ENCODE data around the gene HHAT.

Gene HHAT

DNA sequence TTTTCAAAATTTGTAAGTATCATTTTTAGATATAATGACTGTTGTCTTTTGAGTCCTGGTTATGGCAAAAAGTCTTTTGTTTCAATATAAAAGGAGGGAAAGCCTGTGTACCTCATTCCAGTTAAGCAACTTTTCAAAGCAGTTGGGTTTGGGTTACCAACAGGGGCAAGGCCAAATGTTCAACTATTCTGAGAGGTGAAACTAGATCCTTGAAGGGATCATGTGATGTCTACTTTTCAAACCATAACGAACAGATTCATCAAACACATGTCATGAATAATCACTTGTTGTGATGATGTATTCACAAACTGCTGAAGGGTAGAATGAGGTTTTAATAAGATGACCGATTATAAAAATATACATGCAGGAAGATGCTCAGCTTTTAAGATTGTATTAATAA lies 171.3 kb downstream of the HHAT start:
- no peak overlapping the region for H3K4ac ChIP-seq (ENCODE audit: low read depth in 1 of 2, low read length in 2 of 2)

DNA sequence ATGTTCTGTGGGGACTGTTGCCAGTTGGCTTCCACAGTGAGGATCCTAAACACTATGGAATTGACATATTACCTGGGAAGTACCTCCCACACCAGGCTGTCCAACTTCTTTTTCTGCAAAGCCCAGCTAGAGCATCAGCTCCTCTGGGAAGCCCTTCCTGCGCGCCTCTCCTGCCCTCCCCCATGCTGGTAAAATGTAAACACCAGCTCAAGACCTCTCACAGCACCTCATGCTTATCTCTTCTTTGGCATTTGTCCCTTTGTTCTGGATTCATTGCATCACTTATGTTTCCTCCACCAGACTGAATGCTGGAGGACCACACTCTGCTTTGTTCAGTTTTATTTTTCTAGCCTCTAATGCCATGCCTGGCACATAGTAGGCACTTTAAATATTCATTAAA lies 172.1 kb downstream of the HHAT start:
- no peak overlapping the region for H3K18ac ChIP-seq (ENCODE audit: low read depth in 1 of 2, low read length in 2 of 2)
- H2BK12ac ChIP-seq (ENCODE audit: low read length in 2 of 2), result no peak overlapping the region
- no peak overlapping the region for H3K23ac ChIP-seq (ENCODE audit: low read length in 2 of 2)
- H4K91ac ChIP-seq (ENCODE audit: low read length), result no peak overlapping the region
- no peaks in the 10 kb centered on the region for H3K27me3 ChIP-seq (ENCODE audit: control insufficient read depth in 1 of 2, insufficient read depth in 1 of 2, low read length in 2 of 2)
- no peak overlapping the region for H3K9ac ChIP-seq (ENCODE audit: low read length)
- H3K9me3 ChIP-seq (ENCODE audit: control insufficient read depth, low read length), result no peaks in the 10 kb centered on the region
- peaks cover 0 to 4% of the 10 kb centered on the region in 2 experiments for H3K36me3 ChIP-seq (ENCODE audit: control insufficient read depth in 1 of 2, insufficient read depth in 2 of 2, low read depth in 1 of 2, low read length in 2 of 2)
- no peak overlapping the region for H3K4ac ChIP-seq (ENCODE audit: low read depth in 1 of 2, low read length in 2 of 2)
- H3K4me3 ChIP-seq (ENCODE audit: insufficient read depth in 1 of 2, low read depth in 1 of 2, low read length in 2 of 2), result no peak overlapping the region
- no peak overlapping the region for H2AK5ac ChIP-seq (ENCODE audit: low read length, severe bottlenecking)
- H3K4me2 ChIP-seq (ENCODE audit: low read length, poor library complexity, severe bottlenecking), result no peak overlapping the region
- no peak for DNase-seq
- H3K4me1 ChIP-seq (ENCODE audit: control insufficient read depth, insufficient read depth, low read depth, low read length), result peaks cover 2% of the 10 kb centered on the region
- H2BK120ac ChIP-seq (ENCODE audit: low read depth, low read length), result no peak overlapping the region
- no peak overlapping the region for H2BK5ac ChIP-seq (ENCODE audit: low read depth, low read length, poor library complexity, severe bottlenecking)
- no peak overlapping the region for H3K27ac ChIP-seq (ENCODE audit: low read length, poor library complexity, severe bottlenecking)
- no peak overlapping the region for H4K8ac ChIP-seq (ENCODE audit: low read length)
- no peak overlapping the region for H2AFZ ChIP-seq (ENCODE audit: low read depth, low read length)
- peaks cover 2% of the 10 kb centered on the region for H3K79me1 ChIP-seq (replicated peaks; ENCODE audit: low read length, poor library complexity, severe bottlenecking)
- H2BK15ac ChIP-seq (ENCODE audit: low read depth, poor library complexity, severe bottlenecking), result no peak overlapping the region
- 74% methylated on average over 2 of the region's 2 CpGs for WGBS
- H3K14ac ChIP-seq (ENCODE audit: low read length in 2 of 2), result no peak overlapping the region

More for the DNA sequence above, 171.3 kb downstream of the HHAT start:
- Histone ChIP-seq H3K79me1 (replicated peaks; ENCODE audit: low read length, poor library complexity, severe bottlenecking) (peaks cover 2% of the 10 kb centered on the region), H4K8ac (ENCODE audit: low read length) (no peak overlapping the region), H3K4me2 (ENCODE audit: low read length, poor library complexity, severe bottlenecking) (no peak overlapping the region), H3K4me3 (ENCODE audit: insufficient read depth in 1 of 2, low read depth in 1 of 2, low read length in 2 of 2) (no peak overlapping the region), H3K23ac (ENCODE audit: low read length in 2 of 2) (no peak overlapping the region), H3K18ac (ENCODE audit: low read depth in 1 of 2, low read length in 2 of 2) (no peak overlapping the region), H3K14ac (ENCODE audit: low read length in 2 of 2) (no peak overlapping the region), H3K36me3 (ENCODE audit: control insufficient read depth in 1 of 2, insufficient read depth in 2 of 2, low read depth in 1 of 2, low read length in 2 of 2) (peaks cover 0 to 4% of the 10 kb centered on the region in 2 experiments), H3K9me3 (ENCODE audit: control insufficient read depth, low read length) (no peaks in the 10 kb centered on the region), H3K27me3 (ENCODE audit: control insufficient read depth in 1 of 2, insufficient read depth in 1 of 2, low read length in 2 of 2) (no peaks in the 10 kb centered on the region), H2BK5ac (ENCODE audit: low read depth, low read length, poor library complexity, severe bottlenecking) (no peak overlapping the region), H2AFZ (ENCODE audit: low read depth, low read length) (no peak overlapping the region), H3K27ac (ENCODE audit: low read length, poor library complexity, severe bottlenecking) (no peak overlapping the region), H3K9ac (ENCODE audit: low read length) (no peak overlapping the region), H2AK5ac (ENCODE audit: low read length, severe bottlenecking) (no peak overlapping the region), H2BK15ac (ENCODE audit: low read depth, poor library complexity, severe bottlenecking) (no peak overlapping the region), H2BK12ac (ENCODE audit: low read length in 2 of 2) (no peak overlapping the region), H2BK120ac (ENCODE audit: low read depth, low read length) (no peak overlapping the region), H3K4me1 (ENCODE audit: control insufficient read depth, insufficient read depth, low read depth, low read length) (no peaks in the 10 kb centered on the region), H4K91ac (ENCODE audit: low read length) (no peak overlapping the region)
- WGBS, result no CpG with 5 or more reads among the region's 2 CpGs
- DNase-seq, result no peak

DNA sequence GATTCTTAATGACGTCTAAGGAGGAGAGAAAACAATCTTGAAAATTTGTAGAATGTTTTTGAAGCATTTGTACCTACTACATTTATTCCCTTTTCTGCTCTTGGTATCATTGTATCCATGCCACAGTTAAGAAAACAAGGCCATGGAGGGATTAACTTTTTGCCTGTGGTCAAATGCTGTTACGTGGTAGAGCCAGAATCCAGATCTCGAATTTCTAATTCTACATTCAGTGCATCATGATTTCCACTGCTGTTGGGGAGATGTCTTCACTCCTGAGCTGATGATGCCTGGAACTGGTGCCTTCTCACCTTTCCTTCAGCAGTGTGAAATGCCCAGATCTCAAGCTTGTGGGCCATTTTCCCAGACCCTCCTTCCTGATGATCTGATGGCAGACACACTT lies 175.6 kb downstream of the HHAT start:
- Histone ChIP-seq H3K9me3 (ENCODE audit: control insufficient read depth, low read length) (no peaks in the 10 kb centered on the region), H2BK12ac (ENCODE audit: low read length in 2 of 2) (no peak overlapping the region), H3K36me3 (ENCODE audit: control insufficient read depth in 1 of 2, insufficient read depth in 2 of 2, low read depth in 1 of 2, low read length in 2 of 2) (peaks cover 0 to 4% of the 10 kb centered on the region in 2 experiments), H2BK15ac (ENCODE audit: low read depth, poor library complexity, severe bottlenecking) (no peak overlapping the region), H3K4me2 (ENCODE audit: low read length, poor library complexity, severe bottlenecking) (no peak overlapping the region), H4K8ac (ENCODE audit: low read length) (no peak overlapping the region), H3K27ac (ENCODE audit: low read length, poor library complexity, severe bottlenecking) (no peak overlapping the region), H3K9ac (ENCODE audit: low read length) (no peak overlapping the region), H3K18ac (ENCODE audit: low read depth in 1 of 2, low read length in 2 of 2) (no peak overlapping the region), H2BK120ac (ENCODE audit: low read depth, low read length) (no peak overlapping the region), H3K4ac (ENCODE audit: low read depth in 1 of 2, low read length in 2 of 2) (no peak overlapping the region), H3K23ac (ENCODE audit: low read length in 2 of 2) (no peak overlapping the region), H2AFZ (ENCODE audit: low read depth, low read length) (no peak overlapping the region), H3K4me1 (ENCODE audit: control insufficient read depth, insufficient read depth, low read depth, low read length) (peaks cover 4% of the 10 kb centered on the region), H3K4me3 (ENCODE audit: insufficient read depth in 1 of 2, low read depth in 1 of 2, low read length in 2 of 2) (no peak overlapping the region), H2BK5ac (ENCODE audit: low read depth, low read length, poor library complexity, severe bottlenecking) (no peak overlapping the region), H3K79me1 (replicated peaks; ENCODE audit: low read length, poor library complexity, severe bottlenecking) (no peaks in the 10 kb centered on the region), H3K27me3 (ENCODE audit: control insufficient read depth in 1 of 2, insufficient read depth in 1 of 2, low read length in 2 of 2) (no peaks in the 10 kb centered on the region), H3K14ac (ENCODE audit: low read length in 2 of 2) (no peak overlapping the region), H2AK5ac (ENCODE audit: low read length, severe bottlenecking) (no peak overlapping the region), H4K91ac (ENCODE audit: low read length) (no peak overlapping the region)
- no peak for DNase-seq
- 82% methylated on average over 2 of the region's 3 CpGs for WGBS

DNA sequence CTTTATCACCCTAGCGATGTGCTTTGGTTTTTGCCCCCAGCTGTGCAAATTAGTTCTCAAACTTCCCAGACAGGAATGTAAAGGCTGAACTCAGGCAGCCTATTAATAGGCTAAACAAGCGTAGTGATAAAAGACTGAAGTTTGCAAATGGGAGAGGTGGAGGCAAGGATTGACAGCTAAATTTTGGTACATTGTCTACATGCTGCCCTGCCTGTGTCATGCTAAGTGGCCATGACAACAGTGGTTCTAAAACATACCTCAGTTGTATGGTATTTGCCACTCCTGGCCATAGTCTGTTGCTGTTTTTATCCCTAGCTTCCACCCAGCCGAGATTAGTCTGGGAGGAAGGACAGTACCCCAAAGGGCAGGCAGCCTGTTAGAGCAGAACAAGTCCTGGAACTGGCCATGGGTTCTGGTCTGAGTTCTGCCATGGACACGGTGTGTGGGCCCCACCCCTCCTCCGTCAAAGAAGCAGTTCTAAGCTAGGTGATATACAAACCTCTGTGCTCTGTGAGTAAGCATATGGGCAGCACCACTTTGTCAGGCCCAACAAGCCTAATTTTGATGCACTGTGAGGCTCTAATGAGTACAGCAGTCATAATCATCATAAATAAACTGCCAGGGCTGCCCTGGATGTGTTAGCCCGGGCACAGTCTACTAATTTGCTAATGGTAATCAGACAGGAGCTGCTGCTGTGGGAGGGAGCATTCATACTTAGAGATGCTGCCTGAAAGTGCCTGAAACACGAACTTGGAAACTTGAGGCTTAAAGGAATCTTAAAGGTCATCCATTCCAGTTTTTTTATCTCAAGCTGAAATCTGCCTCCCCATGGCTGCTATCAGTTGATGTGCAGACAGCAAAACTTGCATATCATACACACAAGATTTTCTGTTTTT lies 177.1 kb downstream of the HHAT start:
- H3K9me3 ChIP-seq (ENCODE audit: control insufficient read depth, low read length), result no peaks in the 10 kb centered on the region
- no peak for DNase-seq
- no peak overlapping the region for H2BK5ac ChIP-seq (ENCODE audit: low read depth, low read length, poor library complexity, severe bottlenecking)
- no peak overlapping the region for H3K9ac ChIP-seq (ENCODE audit: low read length)
- no peak overlapping the region for H3K4me3 ChIP-seq (ENCODE audit: insufficient read depth in 1 of 2, low read depth in 1 of 2, low read length in 2 of 2)
- no peak overlapping the region for H3K14ac ChIP-seq (ENCODE audit: low read length in 2 of 2)
- WGBS, result 57% methylated on average over 7 of the region's 7 CpGs
- no peak overlapping the region for H3K27ac ChIP-seq (ENCODE audit: low read length, poor library complexity, severe bottlenecking)
- peaks cover 1% of the 10 kb centered on the region for H3K79me1 ChIP-seq (replicated peaks; ENCODE audit: low read length, poor library complexity, severe bottlenecking)
- H2BK12ac ChIP-seq (ENCODE audit: low read length in 2 of 2), result no peak overlapping the region
- H2BK15ac ChIP-seq (ENCODE audit: low read depth, poor library complexity, severe bottlenecking), result no peak overlapping the region
- no peak overlapping the region for H2BK120ac ChIP-seq (ENCODE audit: low read depth, low read length)
- no peak overlapping the region for H2AFZ ChIP-seq (ENCODE audit: low read depth, low read length)
- no peak overlapping the region for H4K8ac ChIP-seq (ENCODE audit: low read length)
- peaks cover 4% of the 10 kb centered on the region for H3K4me1 ChIP-seq (ENCODE audit: control insufficient read depth, insufficient read depth, low read depth, low read length)
- H3K18ac ChIP-seq (ENCODE audit: low read depth in 1 of 2, low read length in 2 of 2), result no peak overlapping the region
- no peak overlapping the region for H3K4ac ChIP-seq (ENCODE audit: low read depth in 1 of 2, low read length in 2 of 2)
- no peak overlapping the region for H2AK5ac ChIP-seq (ENCODE audit: low read length, severe bottlenecking)
- no peaks in the 10 kb centered on the region for H3K27me3 ChIP-seq (ENCODE audit: control insufficient read depth in 1 of 2, insufficient read depth in 1 of 2, low read length in 2 of 2)
- peaks cover 0 to under 1% of the 10 kb centered on the region in 2 experiments for H3K36me3 ChIP-seq (ENCODE audit: control insufficient read depth in 1 of 2, insufficient read depth in 2 of 2, low read depth in 1 of 2, low read length in 2 of 2)
- H3K23ac ChIP-seq (ENCODE audit: low read length in 2 of 2), result no peak overlapping the region
- no peak overlapping the region for H4K91ac ChIP-seq (ENCODE audit: low read length)
- H3K4me2 ChIP-seq (ENCODE audit: low read length, poor library complexity, severe bottlenecking), result no peak overlapping the region

Measured in mesenchymal stem cell (in vitro differentiated cells and primary cell).